ENCODE results near the gene SMCHD1. TPM values are rescaled to one million over a fixed set of nuclear protein-coding genes. Genes with fewer than 3 reads are reported as not detected.

SMCHD1 gene
- total RNA-seq, 4 donors from 2014 or later = 35.5 to 126 (median 41.3) TPM

DNA sequence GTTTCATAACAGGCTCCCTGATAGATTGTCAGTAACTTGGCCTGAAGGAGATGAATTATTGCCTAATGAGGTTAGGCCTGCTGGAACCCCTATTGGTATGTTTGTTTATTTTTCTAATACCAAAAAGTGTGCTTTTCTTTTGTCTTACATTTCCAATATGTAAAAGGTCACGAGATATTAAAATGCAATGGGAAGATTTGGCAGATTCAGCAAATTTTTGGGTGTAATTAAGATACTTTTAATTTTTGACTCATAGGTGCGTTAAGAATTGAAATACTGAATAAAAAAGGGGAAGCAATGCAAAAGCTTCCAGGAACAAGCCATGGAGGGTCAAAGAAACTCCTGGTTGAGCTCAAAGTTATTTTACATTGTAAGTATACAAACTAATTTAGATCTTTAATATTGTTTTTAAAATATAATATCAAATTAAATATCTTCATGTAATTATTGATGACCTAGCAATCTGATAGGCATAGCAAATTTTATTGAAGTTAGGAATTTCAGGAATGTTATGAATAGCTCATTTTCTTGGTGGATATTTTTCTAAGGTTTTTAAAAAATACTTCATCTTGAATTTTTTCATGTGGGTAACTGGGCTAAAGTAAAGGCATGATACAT is 52.1 kb downstream of the SMCHD1 start:
- WGBS = 95% methylated on average over 2 of the region's 2 CpGs
- peaks cover 63% of the 10 kb centered on the region for H3K36me3 ChIP-seq
- TF ChIP-seq POLR2A (IDR thresholded peaks at IDR 0.05) (no peak), POLR2AphosphoS5 (IDR thresholded peaks at IDR 0.05) (no peak), EP300 (IDR thresholded peaks at IDR 0.05) (no peak)
- TF ChIP-seq, protein P1, sequence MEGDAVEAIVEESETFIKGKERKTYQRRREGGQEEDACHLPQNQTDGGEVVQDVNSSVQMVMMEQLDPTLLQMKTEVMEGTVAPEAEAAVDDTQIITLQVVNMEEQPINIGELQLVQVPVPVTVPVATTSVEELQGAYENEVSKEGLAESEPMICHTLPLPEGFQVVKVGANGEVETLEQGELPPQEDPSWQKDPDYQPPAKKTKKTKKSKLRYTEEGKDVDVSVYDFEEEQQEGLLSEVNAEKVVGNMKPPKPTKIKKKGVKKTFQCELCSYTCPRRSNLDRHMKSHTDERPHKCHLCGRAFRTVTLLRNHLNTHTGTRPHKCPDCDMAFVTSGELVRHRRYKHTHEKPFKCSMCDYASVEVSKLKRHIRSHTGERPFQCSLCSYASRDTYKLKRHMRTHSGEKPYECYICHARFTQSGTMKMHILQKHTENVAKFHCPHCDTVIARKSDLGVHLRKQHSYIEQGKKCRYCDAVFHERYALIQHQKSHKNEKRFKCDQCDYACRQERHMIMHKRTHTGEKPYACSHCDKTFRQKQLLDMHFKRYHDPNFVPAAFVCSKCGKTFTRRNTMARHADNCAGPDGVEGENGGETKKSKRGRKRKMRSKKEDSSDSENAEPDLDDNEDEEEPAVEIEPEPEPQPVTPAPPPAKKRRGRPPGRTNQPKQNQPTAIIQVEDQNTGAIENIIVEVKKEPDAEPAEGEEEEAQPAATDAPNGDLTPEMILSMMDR (IDR thresholded peaks at IDR 0.05) = no peak

DNA sequence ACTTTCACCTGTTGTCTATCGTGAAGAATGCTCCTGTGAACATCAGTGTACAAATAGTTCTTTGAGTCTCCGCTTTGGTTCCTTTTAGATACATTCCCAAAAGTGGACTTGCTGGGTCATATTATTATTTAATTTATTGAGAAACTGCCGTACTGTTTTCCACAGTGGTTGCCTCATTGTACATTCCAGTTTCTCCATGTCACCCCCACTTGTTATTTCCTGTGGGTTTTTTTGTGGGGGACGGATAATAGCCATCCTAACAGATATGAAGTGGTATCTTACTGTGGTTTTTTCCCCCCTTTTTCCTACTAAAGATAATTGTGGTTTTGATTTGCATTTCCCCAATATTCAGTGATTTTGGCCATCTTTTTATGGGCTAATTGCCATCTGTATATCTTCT is 53.8 kb downstream of the SMCHD1 start:
- WGBS = 70% methylated on average over 4 of the region's 4 CpGs
- Histone ChIP-seq H3K27ac (no peak overlapping the region), H3K9me3 (no peaks in the 10 kb centered on the region), H3K4me3 (no peak overlapping the region), H3K27me3 (no peaks in the 10 kb centered on the region), H3K4me1 (no peaks in the 10 kb centered on the region), H3K36me3 (peaks cover 67% of the 10 kb centered on the region)
- TF ChIP-seq, protein P1 (IDR thresholded peaks at IDR 0.05) = no peak
- no peak for TF ChIP-seq EP300 (IDR thresholded peaks at IDR 0.05)
- TF ChIP-seq POLR2AphosphoS5 (IDR thresholded peaks at IDR 0.05) = no peak
- TF ChIP-seq POLR2A (IDR thresholded peaks at IDR 0.05) = no peak
- no peak for DNase-seq (ENCODE audit: low spot score in 2 of 2)

More for the DNA sequence above, 52.1 kb downstream of the SMCHD1 start:
- Histone ChIP-seq H3K27ac (no peak overlapping the region), H3K9me3 (no peaks in the 10 kb centered on the region), H3K4me3 (no peak overlapping the region), H3K4me1 (no peaks in the 10 kb centered on the region), H3K27me3 (no peaks in the 10 kb centered on the region)
- DNase-seq (ENCODE audit: low spot score in 2 of 2) = no peak

DNA sequence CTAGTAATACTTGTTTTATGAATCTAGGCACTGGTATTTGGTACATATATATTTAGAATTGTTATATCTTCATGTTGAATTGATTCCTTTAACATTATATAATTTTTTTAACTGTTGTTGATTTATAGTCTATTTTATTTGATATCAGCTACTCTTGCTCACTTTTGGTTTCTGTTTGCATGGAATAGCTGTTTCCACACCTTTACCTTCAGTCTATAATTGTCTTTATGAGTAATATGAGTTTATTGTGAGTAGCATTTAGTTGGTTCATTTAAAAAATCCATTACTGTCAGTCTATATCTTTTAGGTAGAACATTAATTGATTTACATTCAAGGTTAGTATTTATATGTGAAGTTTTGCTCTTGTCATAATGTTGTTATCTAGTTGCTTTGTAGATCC is 58.6 kb downstream of the SMCHD1 start:
- Histone ChIP-seq H3K27ac (no peak overlapping the region), H3K36me3 (peaks cover 74% of the 10 kb centered on the region), H3K4me3 (no peak overlapping the region), H3K27me3 (no peaks in the 10 kb centered on the region), H3K4me1 (no peaks in the 10 kb centered on the region), H3K9me3 (no peaks in the 10 kb centered on the region)
- TF ChIP-seq EP300 (IDR thresholded peaks at IDR 0.05) (no peak), POLR2A (IDR thresholded peaks at IDR 0.05) (no peak), POLR2AphosphoS5 (IDR thresholded peaks at IDR 0.05) (no peak)
- TF ChIP-seq, protein P1 (IDR thresholded peaks at IDR 0.05) = no peak
- no peak for DNase-seq (ENCODE audit: low spot score in 2 of 2)

DNA sequence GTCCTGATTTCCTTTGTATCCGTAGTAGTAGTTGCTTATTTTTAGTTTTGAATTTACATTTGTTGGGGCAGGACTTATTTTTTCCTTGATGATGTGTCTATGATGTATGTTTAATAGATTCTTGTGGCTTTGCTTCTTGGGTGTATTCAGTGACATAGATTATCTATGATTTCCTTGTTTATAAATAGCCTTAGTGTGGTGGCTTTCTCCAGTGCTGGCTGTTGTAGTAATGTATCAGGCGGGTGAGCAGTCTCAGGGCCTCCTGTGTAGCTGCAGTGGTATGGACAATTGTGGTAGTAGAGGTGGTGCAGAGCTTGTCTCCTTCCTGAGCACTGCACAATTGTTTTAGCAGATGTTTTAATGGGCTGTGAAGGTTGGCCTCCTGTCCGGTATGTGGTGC is 60.5 kb downstream of the SMCHD1 start:
- WGBS = 95% methylated on average over 3 of the region's 3 CpGs
- DNase-seq (ENCODE audit: low spot score in 2 of 2) = no peak
- Histone ChIP-seq H3K4me3 (no peak overlapping the region), H3K9me3 (no peaks in the 10 kb centered on the region), H3K27ac (no peak overlapping the region), H3K27me3 (no peaks in the 10 kb centered on the region), H3K4me1 (no peaks in the 10 kb centered on the region), H3K36me3 (peaks cover 73% of the 10 kb centered on the region)
- TF ChIP-seq EP300 (IDR thresholded peaks at IDR 0.05) (no peak), POLR2AphosphoS5 (IDR thresholded peaks at IDR 0.05) (no peak), POLR2A (IDR thresholded peaks at IDR 0.05) (no peak)
- TF ChIP-seq, protein P1 (IDR thresholded peaks at IDR 0.05) = no peak

- no peak for DNase-seq (ENCODE audit: low spot score in 2 of 2)
Measured at GRCh38 chr18:2716394-2717326, 61.1 kb downstream of the SMCHD1 start.

More at GRCh38 chr18:2716394-2717326, 61.1 kb downstream of the SMCHD1 start:
- no peaks in the 10 kb centered on the region for H3K27me3 ChIP-seq
- H3K4me3 ChIP-seq = no peak overlapping the region
- WGBS = 89% methylated on average over 3 of the region's 6 CpGs
- no peak for TF ChIP-seq POLR2AphosphoS5 (IDR thresholded peaks at IDR 0.05)
- TF ChIP-seq, protein P1 (IDR thresholded peaks at IDR 0.05) = no peak
- TF ChIP-seq POLR2A (IDR thresholded peaks at IDR 0.05) = no peak
- TF ChIP-seq EP300 (IDR thresholded peaks at IDR 0.05) = no peak
- H3K4me1 ChIP-seq = no peaks in the 10 kb centered on the region
- peaks cover 74% of the 10 kb centered on the region for H3K36me3 ChIP-seq
- no peak overlapping the region for H3K27ac ChIP-seq
- no peaks in the 10 kb centered on the region for H3K9me3 ChIP-seq
